HT1080 (cell line): Measurements from ENCODE around the gene NGRN. TPM values are rescaled to one million over a fixed set of nuclear protein-coding genes. Genes with fewer than 3 reads are reported as not detected.
A peak's percentile ranks its signal among the peaks of the same experiment; 100 is the strongest.

Experiments used
- DNase-seq: peaks from one replicate; pipeline ENCODE4 v3.0.0-alpha.2; 2015; ENCODE audit warnings: low read depth
- small RNA-seq: library from RNA; depleted of rRNA; stranded (forward); fragments of <200 nt; gene quantifications from one replicate; pipeline ENCODE3, GENCODE V24; 2014
- total RNA-seq: library from RNA; depleted of rRNA; stranded (reverse); fragments of >200 nt; shearing (Covaris generic); gene quantifications from 2 replicates; pipeline ENCODE4 v1.2.3, GENCODE V29; 2014; rRNA removed

NGRN gene
- total RNA-seq, 1 experiment from 2014 or later: 65.3 TPM

- DNase-seq: peak; percentile 50
Measured at GRCh38 chr15:90315278-90315982, 50.0 kb downstream of the NGRN start.

GRCh38 chr15:90316139-90316538, 50.7 kb downstream of the NGRN start:
- no peak for DNase-seq

GRCh38 chr15:90318591-90318990, 53.1 kb downstream of the NGRN start:
- no peak for DNase-seq

GRCh38 chr15:90320062-90320884, 54.8 kb downstream of the NGRN start:
- DNase-seq: peak; percentile 89

- DNase-seq: no peak
Measured at GRCh38 chr15:90320885-90321278, 55.4 kb downstream of the NGRN start.

Small RNA genes lying within 50 kb of the gene (small RNA-seq; reads per million reads assigned to genes)
- not detected for gene AC091167.3
- gene RN7SL736P: not detected

Other genes with a start within 250 kb of the NGRN start
- gene IDH2, start 163.2 kb upstream of the NGRN start, total RNA-seq: 6.9 and 7.7 TPM in 2 replicates
- 53.7 and 57.1 TPM in 2 replicates for gene SEMA4B, start 64.3 kb upstream of the NGRN start, total RNA-seq
- 44.5 and 65.7 TPM in 2 replicates for gene CIB1, start 31.7 kb upstream of the NGRN start, total RNA-seq
- 6.3 and 6.4 TPM in 2 replicates for gene GDPGP1, start 31.5 kb upstream of the NGRN start, total RNA-seq
- not detected in 2 replicates for gene TTLL13, start 16.1 kb upstream of the NGRN start, total RNA-seq
- gene ZNF774, start 86.6 kb downstream of the NGRN start, total RNA-seq: 0.76 and 0.87 TPM in 2 replicates
- 145 and 148 TPM in 2 replicates for gene IQGAP1, start 122.6 kb downstream of the NGRN start, total RNA-seq